GM23338 (cell line): ENCODE results near the gene PPP1R7. TPM values are rescaled to one million over a fixed set of nuclear protein-coding genes. Genes with fewer than 3 reads are reported as not detected.

Experiments used
- ATAC-seq: fragments of 200-7000 bp; cut with Tn5 transposase; 3 replicates; pipeline ENCODE4 v1.9.1; 2020
- DNase-seq: peaks from one replicate; pipeline ENCODE4 v3.0.0-alpha.2; 2015; ENCODE audit warnings: low spot score
- H2AFZ ChIP-seq: fragments of 200-600 bp; sonication (generic); 2 replicates; pipeline ENCODE4 v1.8.0; 2016; ENCODE audit warnings: antibody characterized with exemption, mild to moderate bottlenecking, moderate library complexity
- H3F3A ChIP-seq: fragments of 200-600 bp; sonication (generic); replicated peaks from 2 replicates; pipeline ENCODE4 v1.8.0; 2017; ENCODE audit warnings: antibody characterized with exemption, mixed run types, low read depth
- H3K27ac ChIP-seq: fragments of 200-600 bp; sonication (generic); 2 replicates; pipeline ENCODE4 v1.6.1; 2016; ENCODE audit warnings: low read depth
- H3K27me3 ChIP-seq: fragments of 200-600 bp; sonication (generic); 2 replicates; pipeline ENCODE4 v1.8.0; 2016; ENCODE audit warnings: mild to moderate bottlenecking, mixed run types, moderate library complexity; ENCODE audit not compliant: insufficient read depth
- H3K36me3 ChIP-seq: fragments of 200-600 bp; sonication (generic); 2 replicates; pipeline ENCODE4 v1.8.0; 2016; ENCODE audit warnings: mild to moderate bottlenecking; ENCODE audit not compliant: insufficient read depth
- H3K4me1 ChIP-seq: fragments of 200-600 bp; sonication (generic); 2 replicates; pipeline ENCODE4 v1.8.0; 2016; ENCODE audit warnings: mild to moderate bottlenecking, moderate library complexity; ENCODE audit not compliant: insufficient read depth
- H3K4me2 ChIP-seq: fragments of 200-600 bp; sonication (generic); 2 replicates; pipeline ENCODE4 v1.7.1; 2017; ENCODE audit warnings: mixed run types
- H3K4me3 ChIP-seq: fragments of 200-600 bp; sonication (generic); 2 replicates; pipeline ENCODE4 v1.6.1; 2016; ENCODE audit warnings: mixed run types
- H3K79me2 ChIP-seq: fragments of 200-600 bp; sonication (generic); replicated peaks from 2 replicates; pipeline ENCODE4 v1.8.0; 2017; ENCODE audit warnings: mild to moderate bottlenecking; ENCODE audit not compliant: insufficient read depth
- H3K9me2 ChIP-seq: fragments of 200-600 bp; sonication (generic); 2 replicates; pipeline ENCODE4 v1.8.0; 2017; ENCODE audit not compliant: insufficient read depth
- H4K20me1 ChIP-seq: fragments of 200-600 bp; sonication (generic); replicated peaks from 2 replicates; pipeline ENCODE4 v1.8.0; 2017; ENCODE audit warnings: mild to moderate bottlenecking; ENCODE audit not compliant: insufficient read depth
- H3K27ac Mint-ChIP-seq: 2 replicates; pipeline ENCODE4 v1.8.0; 2020; ENCODE audit warnings: inconsistent platforms, mild to moderate bottlenecking, moderate library complexity, mixed read lengths
- H3K27me3 Mint-ChIP-seq: 3 replicates; pipeline ENCODE4 v1.8.0; 2022; ENCODE audit warnings: low read depth, mild to moderate bottlenecking, moderate library complexity, mixed read lengths, inconsistent platforms; ENCODE audit not compliant: insufficient read depth, poor library complexity
- H3K36me3 Mint-ChIP-seq: 3 replicates; pipeline ENCODE4 v1.8.0; 2021; ENCODE audit warnings: low read depth, mild to moderate bottlenecking, inconsistent platforms, moderate library complexity, mixed read lengths
- H3K4me1 Mint-ChIP-seq: 3 replicates; pipeline ENCODE4 v1.8.0; 2020; ENCODE audit warnings: mild to moderate bottlenecking, inconsistent platforms, mixed read lengths
- H3K4me3 Mint-ChIP-seq: 3 replicates; pipeline ENCODE4 v1.8.0; 2021; ENCODE audit warnings: moderate library complexity, mild to moderate bottlenecking, inconsistent platforms, mixed read lengths
- H3K9me3 Mint-ChIP-seq: 3 replicates; pipeline ENCODE4 v1.8.0; 2020; ENCODE audit warnings: moderate library complexity, mild to moderate bottlenecking, inconsistent platforms, mixed read lengths
- CREB1 ChIP-seq: fragments of 250-450 bp; sonication (Bioruptor Pico); IDR thresholded peaks from 2 replicates; pipeline ENCODE4 v1.5.0; 2020; ENCODE audit warnings: low read depth, mild to moderate bottlenecking, moderate library complexity
- CTCF ChIP-seq, 2 experiments: fragments of 200-600 bp in 1 of 2; sonication (generic) in 1 of 2; conservative IDR thresholded peaks; 2 replicates each; pipeline versions ENCODE4 v1.5.1 to v1.6.1; 2016 to 2017; ENCODE audit warnings: antibody characterized with exemption in 2 of 2, low read depth in 2 of 2, mild to moderate bottlenecking in 2 of 2, moderate library complexity in 1 of 2
- ETS1 ChIP-seq: IDR thresholded peaks from 2 replicates; pipeline ENCODE4 v1.6.1; 2016; ENCODE audit warnings: antibody characterized with exemption
- EZH2 ChIP-seq: fragments of 200-600 bp; sonication (generic); IDR thresholded peaks from one replicate; pipeline ENCODE4 v1.8.0; 2017; ENCODE audit warnings: antibody characterized with exemption, mild to moderate bottlenecking, low read depth; ENCODE audit not compliant: unreplicated experiment
- EZH2phosphoT487 ChIP-seq: fragments of 200-600 bp; sonication (generic); IDR thresholded peaks from one replicate; pipeline ENCODE4 v1.8.1; 2018; ENCODE audit warnings: antibody characterized with exemption; ENCODE audit not compliant: unreplicated experiment
- JUNB ChIP-seq: IDR thresholded peaks from one replicate; pipeline ENCODE4 v1.6.1; 2016; ENCODE audit warnings: antibody characterized with exemption; ENCODE audit not compliant: unreplicated experiment
- NANOG ChIP-seq: IDR thresholded peaks from 2 replicates; pipeline ENCODE4 v1.6.1; 2016; ENCODE audit warnings: antibody characterized with exemption, borderline replicate concordance
- POLR2AphosphoS5 ChIP-seq: IDR thresholded peaks from 2 replicates; pipeline ENCODE4 v1.6.1; 2016; ENCODE audit warnings: antibody characterized with exemption, low read depth
- STAT1 ChIP-seq: IDR thresholded peaks from one replicate; pipeline ENCODE4 v1.6.1; 2016; ENCODE audit warnings: antibody characterized with exemption; ENCODE audit not compliant: unreplicated experiment
- ZNF114 ChIP-seq: fragments of 250-450 bp; sonication (Bioruptor Pico); IDR thresholded peaks from 2 replicates; pipeline ENCODE4 v1.5.0; 2020; ENCODE audit warnings: mild to moderate bottlenecking, moderate library complexity
- ZNF331 ChIP-seq: fragments of 250-450 bp; sonication (Bioruptor Pico); IDR thresholded peaks from 2 replicates; pipeline ENCODE4 v1.5.0; 2020; ENCODE audit warnings: low read depth, mild to moderate bottlenecking, moderate library complexity
- ZNF462 ChIP-seq: fragments of 250-450 bp; sonication (Bioruptor Pico); IDR thresholded peaks from 2 replicates; pipeline ENCODE4 v1.5.0; 2020; ENCODE audit warnings: mild to moderate bottlenecking, moderate library complexity
- polyA plus RNA-seq: library from polyadenylated mRNA; unstranded; fragments of >200 nt; fragmentation: Nextera tagmentation; extraction: Ambion mirVana; gene quantifications from 2 replicates; pipeline ENCODE4 v1.2.1, GENCODE V29; 2016
- total RNA-seq: library from RNA; depleted of rRNA; stranded (reverse); fragments of >200 nt; shearing (Covaris generic); gene quantifications from 2 replicates; pipeline ENCODE4 v1.2.3, GENCODE V29; 2014

PPP1R7 gene
- total and polyA plus RNA-seq, 2 experiments from 2014 or later: 48.2 to 94.3 TPM

GRCh38 chr2:241132538-241133435, 17.5 kb upstream of the PPP1R7 start (continued):
- TF ChIP-seq EZH2 (no peak), STAT1 (no peak), ZNF331 (no peak), ZNF114 (CRISPR knock-in tag) (no peak), ETS1 (no peak), POLR2AphosphoS5 (no peak), CREB1 (CRISPR knock-in tag) (no peak), NANOG (no peak), JUNB (no peak)

- Mint-ChIP-seq H3K9me3 (no peaks in the 10 kb centered on the region), H3K27me3 (no peaks in the 10 kb centered on the region), H3K36me3 (peaks cover 41% of the 10 kb centered on the region), H3K27ac (no peak overlapping the region), H3K4me1 (no peaks in the 10 kb centered on the region), H3K4me3 (no peak overlapping the region)
- no peak overlapping the region for H3K4me2 ChIP-seq
- no peak for DNase-seq
- H3K79me2 ChIP-seq: no peaks in the 10 kb centered on the region
- no peaks in the 10 kb centered on the region for H3F3A ChIP-seq
- TF ChIP-seq ETS1 (no peak), ZNF462 (CRISPR knock-in tag) (no peak), EZH2phosphoT487 (no peak), CTCF (conservative IDR thresholded peaks at IDR 0.05; ENCODE audit: low read depth in 2 of 2) (no peak), JUNB (no peak), POLR2AphosphoS5 (no peak), NANOG (no peak)
- no peak for ATAC-seq
- no peaks in the 10 kb centered on the region for H3K9me2 ChIP-seq
- peaks cover 10% of the 10 kb centered on the region for H3K36me3 ChIP-seq
- H2AFZ ChIP-seq: no peak overlapping the region
- H4K20me1 ChIP-seq: no peaks in the 10 kb centered on the region
- H3K27me3 ChIP-seq: no peaks in the 10 kb centered on the region
- H3K4me1 ChIP-seq: no peaks in the 10 kb centered on the region
- H3K4me3 ChIP-seq: no peak overlapping the region
- no peak overlapping the region for H3K27ac ChIP-seq
Observed at GRCh38 chr2:241133436-241133820, 16.8 kb upstream of the PPP1R7 start.
